ENCODE results near the gene PCK2. TPM values are rescaled to one million over a fixed set of nuclear protein-coding genes. Genes with fewer than 3 reads are reported as not detected.

PCK2 gene
- total and polyA plus RNA-seq, 2 of the 13 experiments (the other 11 are each of a cell fraction or from before 2014, with no cell fraction given): 129 to 272 TPM

GRCh38 chr14:24113801-24114531 lies 19.9 kb downstream of the PCK2 start (continued):
- no peak for TF ChIP-seq ZMAT5 (CRISPR knock-in tag; IDR thresholded peaks at IDR 0.05; ENCODE audit: borderline replicate concordance, low read depth)
- TF ChIP-seq SCMH1 (CRISPR knock-in tag; IDR thresholded peaks at IDR 0.05; ENCODE audit: borderline replicate concordance): no peak
- peak; percentile 74 for TF ChIP-seq NFYC (CRISPR knock-in tag; IDR thresholded peaks at IDR 0.05)
- no peak for TF ChIP-seq ZNF10 (CRISPR knock-in tag; IDR thresholded peaks at IDR 0.05; ENCODE audit: borderline replicate concordance, low read depth)
- TF ChIP-seq PAXIP1 (CRISPR knock-in tag; conservative IDR thresholded peaks at IDR 0.05): peak; percentile 100
- TF ChIP-seq ZNF124 (CRISPR knock-in tag; IDR thresholded peaks at IDR 0.05): peak; percentile 98
- peak; percentile 78 for TF ChIP-seq ZNF337 (CRISPR knock-in tag; IDR thresholded peaks at IDR 0.05; ENCODE audit: borderline replicate concordance, low read depth)
- no peak; the same call in 1 of the 2 replicates for TF ChIP-seq ATF5 (CRISPR knock-in tag; IDR thresholded peaks at IDR 0.05; ENCODE audit: low read depth)
- TF ChIP-seq ZGPAT (CRISPR knock-in tag; IDR thresholded peaks at IDR 0.05): peak; percentile 99
- TF ChIP-seq TMF1 (CRISPR knock-in tag; IDR thresholded peaks at IDR 0.05; ENCODE audit: low read depth): peak; percentile 88; the same call in 1 of the 2 replicates
- peak; percentile 99 for TF ChIP-seq SP5 (CRISPR knock-in tag; IDR thresholded peaks at IDR 0.05; ENCODE audit: borderline replicate concordance, low read depth)
- TF ChIP-seq ZFP1 (CRISPR knock-in tag; IDR thresholded peaks at IDR 0.05): peak; percentile 100
- TF ChIP-seq IRX3 (CRISPR knock-in tag; IDR thresholded peaks at IDR 0.05; ENCODE audit: borderline replicate concordance, low read depth): peak; percentile 86
- TF ChIP-seq TGIF2 (CRISPR knock-in tag; IDR thresholded peaks at IDR 0.05): peak; percentile 98
- no peak; the same call in 1 of the 2 replicates for TF ChIP-seq ZSCAN30 (CRISPR knock-in tag; IDR thresholded peaks at IDR 0.05)
- peak; percentile 73 for TF ChIP-seq RAD21 (CRISPR knock-in tag; IDR thresholded peaks at IDR 0.05)
- peak; percentile 97 for TF ChIP-seq ZNF784 (CRISPR knock-in tag; IDR thresholded peaks at IDR 0.05; ENCODE audit: borderline replicate concordance)
- TF ChIP-seq GABPB1 (CRISPR knock-in tag; IDR thresholded peaks at IDR 0.05): peak; percentile 90
- TF ChIP-seq ZBTB8A (CRISPR knock-in tag; IDR thresholded peaks at IDR 0.05; ENCODE audit: borderline replicate concordance, low read depth): peak; percentile 85; the same call in 1 of the 2 replicates
- peak; percentile 100 for TF ChIP-seq MTA1 (CRISPR knock-in tag; IDR thresholded peaks at IDR 0.05; ENCODE audit: borderline replicate concordance)
- TF ChIP-seq MED8 (CRISPR knock-in tag; IDR thresholded peaks at IDR 0.05; ENCODE audit: insufficient replicate concordance): peak; percentile 99
